Neural cell (in vitro differentiated cells): ENCODE results near the gene PCYT2. TPM values are rescaled to one million over a fixed set of nuclear protein-coding genes. Genes with fewer than 3 reads are reported as not detected.

ENCODE experiments used
- H2AFZ ChIP-seq: fragments of 200-600, 300-800 bp; sonication (generic), shearing (Covaris generic); 2 replicates; pipeline ENCODE4 v1.6.0; 2014; ENCODE audit warnings: low read depth, mild to moderate bottlenecking, antibody characterized with exemption, low read length, moderate library complexity
- H3F3A ChIP-seq: fragments of 200-600 bp; shearing (Covaris generic); 2 replicates; pipeline ENCODE4 v1.6.1; 2016; ENCODE audit warnings: mild to moderate bottlenecking, moderate library complexity, mixed read lengths, antibody characterized with exemption, low read length; ENCODE audit not compliant: insufficient read depth, poor library complexity, severe bottlenecking
- H3K27ac ChIP-seq: fragments of 200-600, 300-800 bp; sonication (generic), shearing (Covaris generic); 2 replicates; pipeline ENCODE4 v1.5.1; 2014; ENCODE audit warnings: mild to moderate bottlenecking, low read length, moderate library complexity
- H3K27me3 ChIP-seq: fragments of 300-800, 200-600 bp; sonication (generic), shearing (Covaris generic); 2 replicates; pipeline ENCODE4 v1.6.0; 2014; ENCODE audit warnings: mild to moderate bottlenecking, low read depth, low read length, moderate library complexity; ENCODE audit not compliant: insufficient read depth
- H3K36me3 ChIP-seq: fragments of 300-800, 200-600 bp; sonication (generic), shearing (Covaris generic); 2 replicates; pipeline ENCODE4 v1.5.1; 2014; ENCODE audit warnings: mild to moderate bottlenecking, antibody characterized with exemption, low read length, moderate library complexity; ENCODE audit not compliant: insufficient read depth
- H3K4me2 ChIP-seq: fragments of 300-800, 200-600 bp; sonication (generic), shearing (Covaris generic); 2 replicates; pipeline ENCODE4 v1.6.0; 2014; ENCODE audit warnings: mild to moderate bottlenecking, low read length
- H3K4me3 ChIP-seq: fragments of 300-800, 200-600 bp; sonication (generic), shearing (Covaris generic); 2 replicates; pipeline ENCODE4 v1.5.1; 2014; ENCODE audit warnings: mild to moderate bottlenecking, low read length, moderate library complexity
- H3K79me2 ChIP-seq: fragments of 200-600 bp; shearing (Covaris generic); replicated peaks from 2 replicates; pipeline ENCODE4 v1.6.0; 2014; ENCODE audit warnings: mild to moderate bottlenecking, low read length, moderate library complexity; ENCODE audit not compliant: insufficient read depth
- H3K9ac ChIP-seq: fragments of 300-800, 200-600 bp; sonication (generic), shearing (Covaris generic); 2 replicates; pipeline ENCODE4 v1.6.1; 2016; ENCODE audit warnings: mild to moderate bottlenecking, low read length, mixed read lengths
- H3K9me2 ChIP-seq: fragments of 200-600 bp; shearing (Covaris generic); 2 replicates; pipeline ENCODE4 v1.6.1; 2016; ENCODE audit warnings: mild to moderate bottlenecking, low read length, mixed read lengths; ENCODE audit not compliant: insufficient read depth
- H3K9me3 ChIP-seq: fragments of 200-600, 300-800 bp; sonication (generic), shearing (Covaris generic); 2 replicates; pipeline ENCODE4 v1.6.1; 2016; ENCODE audit warnings: mild to moderate bottlenecking, mixed run types, low read length, moderate library complexity, mixed read lengths
- H4K20me1 ChIP-seq: fragments of 200-600 bp; shearing (Covaris generic); 2 replicates; pipeline ENCODE4 v1.6.1; 2016; ENCODE audit warnings: mild to moderate bottlenecking, mixed run types; ENCODE audit not compliant: insufficient read depth
- CTCF ChIP-seq: fragments of 450-650 bp; IDR thresholded peaks from 2 replicates; pipeline ENCODE4 v1.5.1; 2014; ENCODE audit warnings: antibody characterized with exemption, mild to moderate bottlenecking, moderate library complexity; ENCODE audit not compliant: poor library complexity, severe bottlenecking
- EP300 ChIP-seq: fragments of 450-650 bp; conservative IDR thresholded peaks from 2 replicates; pipeline ENCODE4 v1.6.1; 2014; ENCODE audit warnings: antibody characterized with exemption, mild to moderate bottlenecking, moderate library complexity; ENCODE audit not compliant: poor library complexity, severe bottlenecking
- EZH2 ChIP-seq: fragments of 200-600, 300-800 bp; shearing (Covaris generic), sonication (generic); IDR thresholded peaks from 2 replicates; pipeline ENCODE4 v1.6.1; 2014; ENCODE audit warnings: antibody characterized with exemption, low read length, borderline replicate concordance, mild to moderate bottlenecking; ENCODE audit not compliant: insufficient read depth, poor library complexity, severe bottlenecking
- MXI1 ChIP-seq: fragments of 450-650 bp; conservative IDR thresholded peaks from 2 replicates; pipeline ENCODE4 v1.6.1; 2014; ENCODE audit warnings: antibody characterized with exemption, mild to moderate bottlenecking; ENCODE audit not compliant: poor library complexity, severe bottlenecking
- POLR2AphosphoS5 ChIP-seq: IDR thresholded peaks from 2 replicates; pipeline ENCODE4 v1.6.1; 2012
- RAD21 ChIP-seq: fragments of 450-650 bp; conservative IDR thresholded peaks from 2 replicates; pipeline ENCODE4 v1.6.1; 2014; ENCODE audit warnings: antibody characterized with exemption, mild to moderate bottlenecking, moderate library complexity
- REST ChIP-seq: IDR thresholded peaks from 2 replicates; pipeline ENCODE4 v1.6.1; 2012; ENCODE audit warnings: borderline replicate concordance
- SMC3 ChIP-seq: fragments of 450-650 bp; conservative IDR thresholded peaks from 2 replicates; pipeline ENCODE4 v1.6.1; 2014; ENCODE audit warnings: antibody characterized with exemption, mild to moderate bottlenecking, moderate library complexity; ENCODE audit not compliant: poor library complexity
- TAF1 ChIP-seq: IDR thresholded peaks from 2 replicates; pipeline ENCODE4 v1.6.1; 2012; ENCODE audit warnings: low read depth
- polyA plus RNA-seq: library from polyadenylated mRNA; depleted of rRNA; stranded (reverse); fragments of >200 nt; gene quantifications from 2 replicates; pipeline ENCODE4 v1.2.3, GENCODE V29; 2014

The PCYT2 gene
- polyA plus RNA-seq, 1 donor from 2014 or later: 35.3 TPM

- Histone ChIP-seq H2AFZ (no peak overlapping the region), H3K79me2 (no peaks in the 10 kb centered on the region), H3K4me2 (no peak overlapping the region), H3K27ac (no peak overlapping the region), H3F3A (no peaks in the 10 kb centered on the region), H3K4me3 (no peak overlapping the region), H3K36me3 (peaks cover 4% of the 10 kb centered on the region), H3K9me2 (no peaks in the 10 kb centered on the region), H4K20me1 (no peaks in the 10 kb centered on the region), H3K9me3 (no peaks in the 10 kb centered on the region), H3K9ac (no peak overlapping the region), H3K27me3 (no peaks in the 10 kb centered on the region)
- TF ChIP-seq POLR2AphosphoS5: no peak
- no peak for TF ChIP-seq RAD21
- no peak for TF ChIP-seq REST
- TF ChIP-seq TAF1: no peak
- no peak for TF ChIP-seq EP300
- TF ChIP-seq CTCF: no peak
- TF ChIP-seq MXI1: no peak
- no peak for TF ChIP-seq SMC3
- TF ChIP-seq EZH2: no peak
These were observed 59.0 kb downstream of the PCYT2 start for GRCh38 chr17:81852237-81852636.

- no peak overlapping the region for H2AFZ ChIP-seq
- H3K36me3 ChIP-seq: peaks cover 4% of the 10 kb centered on the region
- no peak overlapping the region for H3K27ac ChIP-seq
- no peak overlapping the region for H3K9ac ChIP-seq
- H3K9me2 ChIP-seq: no peaks in the 10 kb centered on the region
- no peaks in the 10 kb centered on the region for H3F3A ChIP-seq
- H3K9me3 ChIP-seq: no peaks in the 10 kb centered on the region
- H3K4me3 ChIP-seq: no peak overlapping the region
- H4K20me1 ChIP-seq: no peaks in the 10 kb centered on the region
- TF ChIP-seq POLR2AphosphoS5 (no peak), SMC3 (no peak), EZH2 (no peak), TAF1 (no peak), MXI1 (no peak), RAD21 (no peak), REST (no peak), CTCF (no peak), EP300 (no peak)
- H3K4me2 ChIP-seq: no peak overlapping the region
- H3K27me3 ChIP-seq: no peaks in the 10 kb centered on the region
- H3K79me2 ChIP-seq: no peaks in the 10 kb centered on the region
These were observed 59.8 kb downstream of the PCYT2 start for GRCh38 chr17:81851423-81851822.
